ENCODE measurements around the gene TOMM6.

DNA sequence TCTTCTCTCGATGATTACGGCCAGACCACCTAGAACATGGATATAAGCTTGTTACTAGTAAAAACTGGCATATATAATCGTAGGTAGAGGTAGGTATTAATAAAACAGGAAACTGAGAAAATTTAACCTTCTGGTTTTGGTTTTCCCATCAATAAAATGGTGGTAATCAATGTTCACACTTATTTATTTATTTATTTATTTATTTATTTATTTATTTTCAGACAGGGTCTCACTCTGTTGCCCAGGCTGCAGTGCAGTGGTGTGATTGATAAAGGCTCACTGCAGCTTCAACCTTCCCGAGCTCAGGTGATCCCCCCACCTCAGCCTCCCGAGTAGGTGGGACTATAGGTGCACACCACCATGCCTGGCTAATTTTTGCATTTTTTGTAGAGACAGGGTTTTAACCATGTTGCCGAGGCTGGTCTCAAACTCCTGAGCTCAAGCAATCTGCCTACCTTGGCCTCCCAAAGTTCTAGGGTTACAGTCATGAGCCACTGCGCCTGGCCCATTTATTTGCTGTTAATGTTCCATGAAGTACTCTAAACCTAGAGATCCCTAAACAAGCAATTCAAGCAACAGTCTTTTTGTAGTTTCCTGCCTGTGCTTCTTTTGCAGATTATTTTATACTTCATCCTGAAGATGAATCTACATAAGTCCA lies 11.5 kb downstream of the TOMM6 start:
- TF ChIP-seq POLR2AphosphoS5 (IDR thresholded peaks at IDR 0.05) (no peak), POLR2A (IDR thresholded peaks at IDR 0.05) (no peak)
- TF ChIP-seq, protein P1, sequence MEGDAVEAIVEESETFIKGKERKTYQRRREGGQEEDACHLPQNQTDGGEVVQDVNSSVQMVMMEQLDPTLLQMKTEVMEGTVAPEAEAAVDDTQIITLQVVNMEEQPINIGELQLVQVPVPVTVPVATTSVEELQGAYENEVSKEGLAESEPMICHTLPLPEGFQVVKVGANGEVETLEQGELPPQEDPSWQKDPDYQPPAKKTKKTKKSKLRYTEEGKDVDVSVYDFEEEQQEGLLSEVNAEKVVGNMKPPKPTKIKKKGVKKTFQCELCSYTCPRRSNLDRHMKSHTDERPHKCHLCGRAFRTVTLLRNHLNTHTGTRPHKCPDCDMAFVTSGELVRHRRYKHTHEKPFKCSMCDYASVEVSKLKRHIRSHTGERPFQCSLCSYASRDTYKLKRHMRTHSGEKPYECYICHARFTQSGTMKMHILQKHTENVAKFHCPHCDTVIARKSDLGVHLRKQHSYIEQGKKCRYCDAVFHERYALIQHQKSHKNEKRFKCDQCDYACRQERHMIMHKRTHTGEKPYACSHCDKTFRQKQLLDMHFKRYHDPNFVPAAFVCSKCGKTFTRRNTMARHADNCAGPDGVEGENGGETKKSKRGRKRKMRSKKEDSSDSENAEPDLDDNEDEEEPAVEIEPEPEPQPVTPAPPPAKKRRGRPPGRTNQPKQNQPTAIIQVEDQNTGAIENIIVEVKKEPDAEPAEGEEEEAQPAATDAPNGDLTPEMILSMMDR (IDR thresholded peaks at IDR 0.05) = no peak
